GM12892 (cell line): ENCODE results near the gene NKX1-1.

Source experiments
- POLR2A ChIP-seq: IDR thresholded peaks from 2 replicates; pipeline ENCODE4 v1.6.1; 2011; ENCODE audit warnings: low read depth, low read length, control low read depth
- POLR2AphosphoS5 ChIP-seq: IDR thresholded peaks from 2 replicates; pipeline ENCODE4 v1.6.1; 2011; ENCODE audit warnings: low read depth, low read length, control low read depth

DNA sequence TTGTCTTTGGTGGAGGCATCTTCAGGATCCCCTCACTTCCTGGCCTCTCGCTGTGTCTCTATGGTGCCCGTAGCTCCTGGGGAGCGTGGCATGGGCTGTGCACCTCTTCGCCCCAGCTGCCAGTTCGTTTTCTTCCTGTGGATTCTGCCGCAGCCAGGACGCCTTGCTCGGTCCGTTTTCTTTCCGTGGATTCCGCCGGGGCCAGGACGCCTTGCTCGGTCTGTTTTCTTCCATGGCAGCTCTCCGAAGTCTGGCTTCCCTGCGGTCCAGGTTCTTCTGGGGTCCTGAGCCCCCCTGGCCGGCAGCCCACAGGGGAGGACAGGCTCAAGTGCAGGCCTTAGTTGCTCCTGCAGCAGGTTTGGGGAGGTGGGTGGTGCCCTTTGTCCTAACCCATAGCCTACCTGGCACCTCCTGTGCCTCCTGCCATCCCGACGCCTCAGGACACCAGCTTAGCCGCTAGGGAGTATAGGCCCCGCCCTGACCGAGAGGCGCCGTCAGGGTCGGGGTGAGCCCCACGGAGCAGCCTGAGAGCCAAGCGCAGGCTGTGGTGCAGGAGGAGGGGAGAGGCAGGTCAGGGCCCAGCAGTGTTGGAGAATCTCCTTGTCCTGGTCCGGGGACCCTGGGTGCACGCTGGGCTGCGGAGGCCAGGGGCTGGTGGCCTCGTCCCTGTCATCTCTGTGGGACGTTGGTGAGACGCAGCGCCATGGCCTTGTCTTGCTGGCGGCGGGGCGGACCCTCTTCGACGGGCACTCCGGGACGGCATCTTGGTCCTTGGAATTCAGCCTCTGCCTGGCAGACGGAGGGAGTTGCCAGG lies 32.1 kb downstream of the NKX1-1 start:
- TF ChIP-seq POLR2A (no peak), POLR2AphosphoS5 (no peak)
